ENCODE data around the gene RGL1.

- TF ChIP-seq POLR2AphosphoS5 (IDR thresholded peaks at IDR 0.05; ENCODE audit: low read depth, low read length) = no peak
- TF ChIP-seq, protein P1, sequence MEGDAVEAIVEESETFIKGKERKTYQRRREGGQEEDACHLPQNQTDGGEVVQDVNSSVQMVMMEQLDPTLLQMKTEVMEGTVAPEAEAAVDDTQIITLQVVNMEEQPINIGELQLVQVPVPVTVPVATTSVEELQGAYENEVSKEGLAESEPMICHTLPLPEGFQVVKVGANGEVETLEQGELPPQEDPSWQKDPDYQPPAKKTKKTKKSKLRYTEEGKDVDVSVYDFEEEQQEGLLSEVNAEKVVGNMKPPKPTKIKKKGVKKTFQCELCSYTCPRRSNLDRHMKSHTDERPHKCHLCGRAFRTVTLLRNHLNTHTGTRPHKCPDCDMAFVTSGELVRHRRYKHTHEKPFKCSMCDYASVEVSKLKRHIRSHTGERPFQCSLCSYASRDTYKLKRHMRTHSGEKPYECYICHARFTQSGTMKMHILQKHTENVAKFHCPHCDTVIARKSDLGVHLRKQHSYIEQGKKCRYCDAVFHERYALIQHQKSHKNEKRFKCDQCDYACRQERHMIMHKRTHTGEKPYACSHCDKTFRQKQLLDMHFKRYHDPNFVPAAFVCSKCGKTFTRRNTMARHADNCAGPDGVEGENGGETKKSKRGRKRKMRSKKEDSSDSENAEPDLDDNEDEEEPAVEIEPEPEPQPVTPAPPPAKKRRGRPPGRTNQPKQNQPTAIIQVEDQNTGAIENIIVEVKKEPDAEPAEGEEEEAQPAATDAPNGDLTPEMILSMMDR (IDR thresholded peaks at IDR 0.05) = no peak
Observed at GRCh38 chr1:183942933-183943693, 138.2 kb downstream of the RGL1 start.
